ENCODE measurements around the gene EXOC1.

DNA sequence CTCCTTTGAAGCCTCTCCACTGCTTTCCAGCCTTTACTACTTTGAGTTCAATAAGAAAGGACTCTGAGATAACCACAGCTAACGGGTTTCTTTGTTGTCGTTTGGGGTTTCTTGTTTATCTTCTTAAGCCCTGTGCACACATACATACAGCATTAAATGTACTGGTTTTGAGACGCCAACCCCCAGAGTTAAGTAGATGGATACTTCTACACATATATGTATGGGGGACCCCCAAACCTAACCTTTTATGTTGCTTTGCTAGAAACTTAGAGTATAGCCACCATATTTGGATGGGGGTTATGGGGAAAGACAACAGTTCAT, 96.0 kb downstream of the EXOC1 start:
- TF ChIP-seq, protein P1, sequence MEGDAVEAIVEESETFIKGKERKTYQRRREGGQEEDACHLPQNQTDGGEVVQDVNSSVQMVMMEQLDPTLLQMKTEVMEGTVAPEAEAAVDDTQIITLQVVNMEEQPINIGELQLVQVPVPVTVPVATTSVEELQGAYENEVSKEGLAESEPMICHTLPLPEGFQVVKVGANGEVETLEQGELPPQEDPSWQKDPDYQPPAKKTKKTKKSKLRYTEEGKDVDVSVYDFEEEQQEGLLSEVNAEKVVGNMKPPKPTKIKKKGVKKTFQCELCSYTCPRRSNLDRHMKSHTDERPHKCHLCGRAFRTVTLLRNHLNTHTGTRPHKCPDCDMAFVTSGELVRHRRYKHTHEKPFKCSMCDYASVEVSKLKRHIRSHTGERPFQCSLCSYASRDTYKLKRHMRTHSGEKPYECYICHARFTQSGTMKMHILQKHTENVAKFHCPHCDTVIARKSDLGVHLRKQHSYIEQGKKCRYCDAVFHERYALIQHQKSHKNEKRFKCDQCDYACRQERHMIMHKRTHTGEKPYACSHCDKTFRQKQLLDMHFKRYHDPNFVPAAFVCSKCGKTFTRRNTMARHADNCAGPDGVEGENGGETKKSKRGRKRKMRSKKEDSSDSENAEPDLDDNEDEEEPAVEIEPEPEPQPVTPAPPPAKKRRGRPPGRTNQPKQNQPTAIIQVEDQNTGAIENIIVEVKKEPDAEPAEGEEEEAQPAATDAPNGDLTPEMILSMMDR (IDR thresholded peaks at IDR 0.05 in 2 of 3, conservative IDR thresholded peaks at IDR 0.05 in 1 of 3; ENCODE audit: control insufficient read depth in 2 of 3, extremely low read depth in 1 of 3, insufficient read depth in 1 of 3, low read depth in 3 of 3, low read length in 3 of 3), result no peak
- TF ChIP-seq RFX5 (IDR thresholded peaks at IDR 0.05; ENCODE audit: low read depth, low read length) (no peak), EP300 (IDR thresholded peaks at IDR 0.05; ENCODE audit: borderline replicate concordance in 1 of 2, control insufficient read depth in 1 of 2, low read depth in 2 of 2, low read length in 2 of 2) (no peak), POLR2A (IDR thresholded peaks at IDR 0.05; ENCODE audit: low read depth, low read length) (no peak), CHD2 (IDR thresholded peaks at IDR 0.05; ENCODE audit: borderline replicate concordance, low read depth, low read length) (no peak), TBL1XR1 (IDR thresholded peaks at IDR 0.05; ENCODE audit: low read depth, low read length) (no peak), TCF12 (IDR thresholded peaks at IDR 0.05; ENCODE audit: low read depth, low read length) (no peak), SUZ12 (IDR thresholded peaks at IDR 0.05; ENCODE audit: unreplicated experiment) (no peak)

Data from GM12878 (cell line).